Epithelial cell of proximal tubule (primary cell): ENCODE measurements around the gene BMF. TPM values are rescaled to one million over a fixed set of nuclear protein-coding genes. Genes with fewer than 3 reads are reported as not detected.
"Not testable (repeated sequence)": the region's sequence is repeated elsewhere in the genome, so short reads cannot be mapped to it uniquely, and the experiment has no call there.

ENCODE experiments used
- DNase-seq: peaks from one replicate; pipeline ENCODE4 v3.0.0-alpha.2; 2011; ENCODE audit warnings: low read depth
- H3K4me3 ChIP-seq: 2 replicates; pipeline ENCODE4 v1.5.1; 2011; ENCODE audit warnings: low read depth, mild to moderate bottlenecking, low read length
- CTCF ChIP-seq: conservative IDR thresholded peaks from 2 replicates; pipeline ENCODE4 v1.5.1; 2012; ENCODE audit warnings: low read depth, mild to moderate bottlenecking, low read length
- total RNA-seq: library from RNA; depleted of rRNA; stranded (reverse); fragments of >200 nt; gene quantifications from 2 replicates; pipeline ENCODE4 v1.2.3, GENCODE V29; 2015

The BMF gene
- total RNA-seq, 1 donor from 2014 or later = 33.1 TPM

GRCh38 chr15:40121911-40122638, 13.4 kb upstream of the BMF start:
- TF ChIP-seq CTCF = no peak
- H3K4me3 ChIP-seq = no peak overlapping the region
- no peak for DNase-seq

- TF ChIP-seq CTCF = no peak
- DNase-seq = no peak
These were observed 9.8 kb upstream of the BMF start for GRCh38 chr15:40118473-40118872.

GRCh38 chr15:40115670-40116093, 7.0 kb upstream of the BMF start:
- no peak for TF ChIP-seq CTCF
- DNase-seq = no peak

More at GRCh38 chr15:40118473-40118872, 9.8 kb upstream of the BMF start:
- H3K4me3 ChIP-seq = no peak overlapping the region

GRCh38 chr15:40115106-40115505, 6.4 kb upstream of the BMF start:
- DNase-seq, H3K4me3 ChIP-seq: not testable (repeated sequence)

More at GRCh38 chr15:40115670-40116093, 7.0 kb upstream of the BMF start:
- no peak overlapping the region for H3K4me3 ChIP-seq

GRCh38 chr15:40114218-40114617, 5.5 kb upstream of the BMF start:
- no peak overlapping the region for H3K4me3 ChIP-seq
- DNase-seq = no peak
- TF ChIP-seq CTCF = no peak

- no peak for DNase-seq
- no peak overlapping the region for H3K4me3 ChIP-seq
- no peak for TF ChIP-seq CTCF
These were observed 4.1 kb upstream of the BMF start for GRCh38 chr15:40112789-40113188.

GRCh38 chr15:40111888-40112287, 3.2 kb upstream of the BMF start:
- no peak for TF ChIP-seq CTCF
- no peak overlapping the region for H3K4me3 ChIP-seq
- no peak for DNase-seq
